Measurements from ENCODE around the gene NLGN1. TPM values are rescaled to one million over a fixed set of nuclear protein-coding genes. Genes with fewer than 3 reads are reported as not detected.

Gene NLGN1
- total RNA-seq, 3 donors from 2014 or later (not counting 1 experiment from before 2014, with no cell fraction given), result not detected

GRCh38 chr3:174116421-174116820, 718.9 kb downstream of the NLGN1 start:
- no peak overlapping the region for H3K4me3 ChIP-seq (ENCODE audit: low read length)
- Mint-ChIP-seq H3K27me3 (ENCODE audit: low read depth in 2 of 2) (no peaks in the 10 kb centered on the region), H3K27ac (no peak overlapping the region), H3K4me3 (no peak overlapping the region), H3K9me3 (peaks cover 3 to 4% of the 10 kb centered on the region in 2 donors), H3K4me1 (no peaks in the 10 kb centered on the region), H3K36me3 (no peaks in the 10 kb centered on the region)
- H3K36me3 ChIP-seq (ENCODE audit: control insufficient read depth, insufficient read depth, low read length), result no peaks in the 10 kb centered on the region
- TF ChIP-seq CTCF (IDR thresholded peaks at IDR 0.05), result no peak
- intact Hi-C loops (cut with micrococcal nuclease), result no loop called here
- no peak for ATAC-seq
- no peak overlapping the region for H3K27ac ChIP-seq (ENCODE audit: low read length)
- WGBS (ENCODE audit: insufficient coverage), result 100% methylated on average over 2 of the region's 4 CpGs
- no peaks in the 10 kb centered on the region for H3K9me3 ChIP-seq (ENCODE audit: control insufficient read depth, insufficient read depth, low read length)
- H3K27me3 ChIP-seq (ENCODE audit: control insufficient read depth, insufficient read depth, low read length), result no peaks in the 10 kb centered on the region
- DNase-seq, result no peak
- H3K4me1 ChIP-seq (ENCODE audit: control insufficient read depth, insufficient read depth, low read length), result no peaks in the 10 kb centered on the region

- intact Hi-C loops (cut with micrococcal nuclease), result no loop called here
- Histone ChIP-seq H3K9me3 (ENCODE audit: control insufficient read depth, insufficient read depth, low read length) (no peaks in the 10 kb centered on the region), H3K27me3 (ENCODE audit: control insufficient read depth, insufficient read depth, low read length) (no peaks in the 10 kb centered on the region), H3K27ac (ENCODE audit: low read length) (no peak overlapping the region), H3K36me3 (ENCODE audit: control insufficient read depth, insufficient read depth, low read length) (no peaks in the 10 kb centered on the region), H3K4me3 (ENCODE audit: low read length) (no peak overlapping the region), H3K4me1 (ENCODE audit: control insufficient read depth, insufficient read depth, low read length) (no peaks in the 10 kb centered on the region)
- H3K27ac Mint-ChIP-seq, result no peak overlapping the region
- TF ChIP-seq CTCF (IDR thresholded peaks at IDR 0.05), result no peak
- peaks cover 0 to 6% of the 10 kb centered on the region in 2 donors for H3K9me3 Mint-ChIP-seq
- DNase-seq (no peak), ATAC-seq (no peak)
- no peaks in the 10 kb centered on the region for H3K27me3 Mint-ChIP-seq (ENCODE audit: low read depth in 2 of 2)
- no peaks in the 10 kb centered on the region for H3K4me1 Mint-ChIP-seq
- no peak overlapping the region for H3K4me3 Mint-ChIP-seq
- no peaks in the 10 kb centered on the region for H3K36me3 Mint-ChIP-seq
Observed at GRCh38 chr3:174120997-174121396, 723.5 kb downstream of the NLGN1 start.

GRCh38 chr3:174122411-174122810, 724.9 kb downstream of the NLGN1 start:
- no peaks in the 10 kb centered on the region for H3K4me1 Mint-ChIP-seq
- Histone ChIP-seq H3K27ac (ENCODE audit: low read length) (no peak overlapping the region), H3K4me1 (ENCODE audit: control insufficient read depth, insufficient read depth, low read length) (no peaks in the 10 kb centered on the region), H3K9me3 (ENCODE audit: control insufficient read depth, insufficient read depth, low read length) (no peaks in the 10 kb centered on the region), H3K4me3 (ENCODE audit: low read length) (no peak overlapping the region), H3K36me3 (ENCODE audit: control insufficient read depth, insufficient read depth, low read length) (no peaks in the 10 kb centered on the region), H3K27me3 (ENCODE audit: control insufficient read depth, insufficient read depth, low read length) (no peaks in the 10 kb centered on the region)
- intact Hi-C loops (cut with micrococcal nuclease), result no loop called here
- no peak overlapping the region for H3K27ac Mint-ChIP-seq
- TF ChIP-seq CTCF (IDR thresholded peaks at IDR 0.05), result no peak
- no peak overlapping the region for H3K4me3 Mint-ChIP-seq
- DNase-seq (no peak), ATAC-seq (no peak)
- no peaks in the 10 kb centered on the region for H3K36me3 Mint-ChIP-seq
- peaks cover 0 to 6% of the 10 kb centered on the region in 2 donors for H3K9me3 Mint-ChIP-seq
- no peaks in the 10 kb centered on the region for H3K27me3 Mint-ChIP-seq (ENCODE audit: low read depth in 2 of 2)
- WGBS (ENCODE audit: insufficient coverage), result 90% methylated on average over 2 of the region's 2 CpGs

- H3K27ac ChIP-seq (ENCODE audit: low read length), result no peak overlapping the region
- no peaks in the 10 kb centered on the region for H3K27me3 ChIP-seq (ENCODE audit: control insufficient read depth, insufficient read depth, low read length)
- ATAC-seq, result no peak
- H3K4me3 ChIP-seq (ENCODE audit: low read length), result no peak overlapping the region
- Mint-ChIP-seq H3K4me1 (no peaks in the 10 kb centered on the region), H3K27me3 (ENCODE audit: low read depth in 2 of 2) (no peaks in the 10 kb centered on the region), H3K9me3 (peaks cover 0 to 7% of the 10 kb centered on the region in 2 donors), H3K27ac (no peak overlapping the region), H3K4me3 (no peak overlapping the region), H3K36me3 (no peaks in the 10 kb centered on the region)
- WGBS (ENCODE audit: insufficient coverage), result 80% methylated on average over 2 of the region's 2 CpGs
- H3K9me3 ChIP-seq (ENCODE audit: control insufficient read depth, insufficient read depth, low read length), result no peaks in the 10 kb centered on the region
- TF ChIP-seq CTCF (IDR thresholded peaks at IDR 0.05), result no peak
- H3K36me3 ChIP-seq (ENCODE audit: control insufficient read depth, insufficient read depth, low read length), result no peaks in the 10 kb centered on the region
- DNase-seq, result no peak
- H3K4me1 ChIP-seq (ENCODE audit: control insufficient read depth, insufficient read depth, low read length), result no peaks in the 10 kb centered on the region
- intact Hi-C loops (cut with micrococcal nuclease), result no loop called here
Observed at GRCh38 chr3:174125267-174125824, 727.8 kb downstream of the NLGN1 start.
